Panc1 (cell line): ENCODE results near the gene ZNF318. TPM values are rescaled to one million over a fixed set of nuclear protein-coding genes. Genes with fewer than 3 reads are reported as not detected.
"Not testable (repeated sequence)": the region's sequence is repeated elsewhere in the genome, so short reads cannot be mapped to it uniquely, and the experiment has no call there.

Experiments
- ATAC-seq: fragments of 200-7000 bp; cut with Tn5 transposase; 2 replicates; pipeline ENCODE4 v1.9.1; 2020; ENCODE audit warnings: mild to moderate bottlenecking, moderate library complexity
- BruUV-seq: library from RNA; stranded (reverse); fragments of 400-500 nt; replicated peaks from 2 replicates; lab custom pipeline; 2021; lab: Mats Ljungman, UMichigan
- CTCF ChIA-PET: fragments of 300-600 bp; sonication (Branson Sonifier 250); formaldehyde crosslinking; loops from one replicate; lab custom pipeline; 2022; ENCODE audit warnings: antibody characterized with exemption; lab: Charles Lee
- POLR2A ChIA-PET: fragments of 300-600 bp; sonication (Branson Sonifier 250); formaldehyde crosslinking; loops from one replicate; lab custom pipeline; 2022; ENCODE audit warnings: antibody characterized with exemption; lab: Charles Lee
- DNase-seq: peaks from one replicate; pipeline ENCODE4 v3.0.0-alpha.2; 2010; ENCODE audit warnings: low read depth, low spot score
- H3K27ac ChIP-seq: 2 replicates; pipeline ENCODE4 v1.5.1; 2011; ENCODE audit warnings: mild to moderate bottlenecking, low read length, inconsistent platforms
- H3K27me3 ChIP-seq: fragments of 200-500 bp; sonication (Bioruptor generic); 2 replicates; pipeline ENCODE4 v1.6.0; 2014; ENCODE audit warnings: low read length, inconsistent platforms; ENCODE audit not compliant: control insufficient read depth, insufficient read depth
- H3K36me3 ChIP-seq: fragments of 200-500 bp; sonication (Bioruptor generic); 2 replicates; pipeline ENCODE4 v1.5.1; 2014; ENCODE audit warnings: inconsistent platforms, mild to moderate bottlenecking, low read length, moderate library complexity; ENCODE audit not compliant: control insufficient read depth, insufficient read depth
- H3K4me1 ChIP-seq: 2 replicates; pipeline ENCODE4 v1.5.1; 2011; ENCODE audit warnings: inconsistent platforms, mild to moderate bottlenecking, low read length, moderate library complexity; ENCODE audit not compliant: control insufficient read depth, insufficient read depth
- H3K4me3 ChIP-seq, 2 experiments: 2 replicates each; pipeline ENCODE4 v1.5.1; 2011 to 2012; ENCODE audit warnings: low read depth in 2 of 2, low read length in 2 of 2, mild to moderate bottlenecking in 2 of 2, inconsistent platforms in 1 of 2, moderate library complexity in 1 of 2
- H3K9me3 ChIP-seq: fragments of 200-500 bp; sonication (Bioruptor generic); 2 replicates; pipeline ENCODE4 v1.5.1; 2014; ENCODE audit warnings: low read depth, mild to moderate bottlenecking, inconsistent platforms, low read length, moderate library complexity; ENCODE audit not compliant: control insufficient read depth, insufficient read depth
- POLR2AphosphoS5 ChIP-seq: IDR thresholded peaks from 2 replicates; pipeline ENCODE4 v1.6.1; 2012; ENCODE audit warnings: mild to moderate bottlenecking, low read depth, low read length, moderate library complexity
- SIN3A ChIP-seq: IDR thresholded peaks from 2 replicates; pipeline ENCODE4 v1.6.1; 2012; ENCODE audit warnings: low read depth, mild to moderate bottlenecking, low read length, moderate library complexity, borderline replicate concordance; ENCODE audit not compliant: insufficient read depth
- TCF7L2 ChIP-seq: IDR thresholded peaks from 2 replicates; pipeline ENCODE4 v1.6.1; 2011; ENCODE audit warnings: mild to moderate bottlenecking, low read depth, low read length, inconsistent platforms
- in situ Hi-C: cut with HindIII; loops from 2 replicates; pipeline ENCODE4 v1.10.0; 2016; ENCODE audit warnings: low sequenced_read_pairs, low pct_unique_long_range_greater_than_20kb
- intact Hi-C: fragments of 100-400 bp; cut with micrococcal nuclease; formaldehyde crosslinking; loops from one replicate; pipeline ENCODE4 v1.10.0; 2022; ENCODE audit not compliant: unreplicated experiment
- total RNA-seq: library from RNA; stranded (reverse); gene quantifications from one replicate; pipeline ENCODE4 v1.2.1, GENCODE V29; 2021; ENCODE audit not compliant: unreplicated experiment
- TF ChIP-seq, protein P1 (sequence below): fragments of 450-650 bp; IDR thresholded peaks from 2 replicates; pipeline ENCODE4 v1.5.1; 2017; ENCODE audit warnings: mild to moderate bottlenecking
- TF ChIP-seq, protein P2 (sequence below), 2 experiments: IDR thresholded peaks; 2 replicates each; pipeline ENCODE4 v1.6.1; 2011 to 2012; ENCODE audit warnings: low read depth in 2 of 2, control low read depth in 1 of 2, low read length in 1 of 2, mild to moderate bottlenecking in 1 of 2, moderate library complexity in 1 of 2; ENCODE audit not compliant: insufficient read depth in 1 of 2

Gene ZNF318
- total RNA-seq, 1 experiment from 2014 or later = 28.0 TPM

DNA sequence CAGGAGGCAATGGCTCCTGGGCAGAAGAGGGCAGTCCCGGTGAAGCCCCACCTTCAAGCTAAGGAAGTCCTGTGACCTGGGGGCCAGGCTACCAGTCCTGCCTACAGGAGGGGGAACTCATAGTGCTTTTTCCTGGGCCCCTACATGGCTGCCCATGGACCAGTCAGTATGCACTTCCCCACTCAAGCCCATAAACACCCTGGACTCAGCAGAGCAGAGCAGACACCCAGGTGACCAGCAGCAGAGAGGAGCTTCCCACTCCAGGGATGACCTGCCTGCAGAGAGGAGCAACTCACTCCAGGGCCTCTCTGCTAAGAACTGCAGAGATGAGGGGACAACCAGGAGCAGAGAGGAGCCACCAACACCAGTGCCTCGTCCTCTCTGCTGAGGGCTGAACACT, 43.6 kb upstream of the ZNF318 start:
- intact Hi-C loops (loop anchor here (5.0 kb wide), 1 partner anchor 1059 kb away; no protein-coding TSS in a partner anchor), in situ Hi-C loops (no loop called here)
- CTCF ChIA-PET = no interaction called here
- no peak for DNase-seq
- no peak for ATAC-seq
- Histone ChIP-seq H3K36me3 (no peaks in the 10 kb centered on the region), H3K27me3 (no peaks in the 10 kb centered on the region), H3K4me3 (no peak overlapping the region), H3K9me3 (no peaks in the 10 kb centered on the region), H3K27ac (no peak overlapping the region), H3K4me1 (no peaks in the 10 kb centered on the region)
- no TSS peak for BruUV-seq
- POLR2A ChIA-PET = no interaction called here
- TF ChIP-seq SIN3A = no peak
- TF ChIP-seq TCF7L2 = no peak
- TF ChIP-seq, protein P1, sequence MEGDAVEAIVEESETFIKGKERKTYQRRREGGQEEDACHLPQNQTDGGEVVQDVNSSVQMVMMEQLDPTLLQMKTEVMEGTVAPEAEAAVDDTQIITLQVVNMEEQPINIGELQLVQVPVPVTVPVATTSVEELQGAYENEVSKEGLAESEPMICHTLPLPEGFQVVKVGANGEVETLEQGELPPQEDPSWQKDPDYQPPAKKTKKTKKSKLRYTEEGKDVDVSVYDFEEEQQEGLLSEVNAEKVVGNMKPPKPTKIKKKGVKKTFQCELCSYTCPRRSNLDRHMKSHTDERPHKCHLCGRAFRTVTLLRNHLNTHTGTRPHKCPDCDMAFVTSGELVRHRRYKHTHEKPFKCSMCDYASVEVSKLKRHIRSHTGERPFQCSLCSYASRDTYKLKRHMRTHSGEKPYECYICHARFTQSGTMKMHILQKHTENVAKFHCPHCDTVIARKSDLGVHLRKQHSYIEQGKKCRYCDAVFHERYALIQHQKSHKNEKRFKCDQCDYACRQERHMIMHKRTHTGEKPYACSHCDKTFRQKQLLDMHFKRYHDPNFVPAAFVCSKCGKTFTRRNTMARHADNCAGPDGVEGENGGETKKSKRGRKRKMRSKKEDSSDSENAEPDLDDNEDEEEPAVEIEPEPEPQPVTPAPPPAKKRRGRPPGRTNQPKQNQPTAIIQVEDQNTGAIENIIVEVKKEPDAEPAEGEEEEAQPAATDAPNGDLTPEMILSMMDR = no peak
- TF ChIP-seq POLR2AphosphoS5 = no peak
- TF ChIP-seq, protein P2, sequence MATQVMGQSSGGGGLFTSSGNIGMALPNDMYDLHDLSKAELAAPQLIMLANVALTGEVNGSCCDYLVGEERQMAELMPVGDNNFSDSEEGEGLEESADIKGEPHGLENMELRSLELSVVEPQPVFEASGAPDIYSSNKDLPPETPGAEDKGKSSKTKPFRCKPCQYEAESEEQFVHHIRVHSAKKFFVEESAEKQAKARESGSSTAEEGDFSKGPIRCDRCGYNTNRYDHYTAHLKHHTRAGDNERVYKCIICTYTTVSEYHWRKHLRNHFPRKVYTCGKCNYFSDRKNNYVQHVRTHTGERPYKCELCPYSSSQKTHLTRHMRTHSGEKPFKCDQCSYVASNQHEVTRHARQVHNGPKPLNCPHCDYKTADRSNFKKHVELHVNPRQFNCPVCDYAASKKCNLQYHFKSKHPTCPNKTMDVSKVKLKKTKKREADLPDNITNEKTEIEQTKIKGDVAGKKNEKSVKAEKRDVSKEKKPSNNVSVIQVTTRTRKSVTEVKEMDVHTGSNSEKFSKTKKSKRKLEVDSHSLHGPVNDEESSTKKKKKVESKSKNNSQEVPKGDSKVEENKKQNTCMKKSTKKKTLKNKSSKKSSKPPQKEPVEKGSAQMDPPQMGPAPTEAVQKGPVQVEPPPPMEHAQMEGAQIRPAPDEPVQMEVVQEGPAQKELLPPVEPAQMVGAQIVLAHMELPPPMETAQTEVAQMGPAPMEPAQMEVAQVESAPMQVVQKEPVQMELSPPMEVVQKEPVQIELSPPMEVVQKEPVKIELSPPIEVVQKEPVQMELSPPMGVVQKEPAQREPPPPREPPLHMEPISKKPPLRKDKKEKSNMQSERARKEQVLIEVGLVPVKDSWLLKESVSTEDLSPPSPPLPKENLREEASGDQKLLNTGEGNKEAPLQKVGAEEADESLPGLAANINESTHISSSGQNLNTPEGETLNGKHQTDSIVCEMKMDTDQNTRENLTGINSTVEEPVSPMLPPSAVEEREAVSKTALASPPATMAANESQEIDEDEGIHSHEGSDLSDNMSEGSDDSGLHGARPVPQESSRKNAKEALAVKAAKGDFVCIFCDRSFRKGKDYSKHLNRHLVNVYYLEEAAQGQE (IDR thresholded peaks at IDR 0.05; ENCODE audit: insufficient read depth in 1 of 2, low read depth in 2 of 2, low read length in 1 of 2) = no peak

DNA sequence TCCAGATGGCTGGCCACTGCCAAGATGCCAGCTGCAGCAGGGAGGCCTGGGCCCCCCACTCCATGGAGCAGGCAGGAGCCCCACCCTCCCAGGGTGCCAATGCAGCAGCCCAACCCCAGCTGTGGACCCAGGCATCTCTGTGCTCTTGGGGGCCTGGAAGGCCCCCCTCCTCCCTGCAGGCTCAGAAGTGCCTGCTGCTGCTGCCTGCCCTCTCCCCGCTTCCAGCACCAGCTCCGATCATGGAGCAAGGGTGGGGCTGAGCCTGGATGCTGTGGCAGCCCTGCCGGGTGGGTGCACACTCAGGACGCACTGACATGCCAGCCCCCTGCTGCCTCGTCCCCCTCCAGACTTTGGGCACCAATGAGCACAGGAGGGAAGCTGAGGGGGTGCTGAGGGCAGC, 43.1 kb upstream of the ZNF318 start:
- ATAC-seq (no peak), DNase-seq (no peak)
- no TSS peak for BruUV-seq
- POLR2A ChIA-PET = no interaction called here
- TF ChIP-seq, protein P1 = no peak
- no peak for TF ChIP-seq SIN3A
- no peak for TF ChIP-seq TCF7L2
- TF ChIP-seq POLR2AphosphoS5 = no peak
- TF ChIP-seq, protein P2 (IDR thresholded peaks at IDR 0.05; ENCODE audit: insufficient read depth in 1 of 2, low read depth in 2 of 2, low read length in 1 of 2) = no peak
- Histone ChIP-seq H3K27me3 (no peaks in the 10 kb centered on the region), H3K27ac (no peak overlapping the region), H3K4me3 (no peak overlapping the region), H3K9me3 (no peaks in the 10 kb centered on the region), H3K4me1 (no peaks in the 10 kb centered on the region), H3K36me3 (no peaks in the 10 kb centered on the region)
- CTCF ChIA-PET = no interaction called here
- in situ Hi-C loops = no loop called here
- intact Hi-C loops = loop anchor here (5.0 kb wide), 1 partner anchor 1060 kb away; no protein-coding TSS in a partner anchor

DNA sequence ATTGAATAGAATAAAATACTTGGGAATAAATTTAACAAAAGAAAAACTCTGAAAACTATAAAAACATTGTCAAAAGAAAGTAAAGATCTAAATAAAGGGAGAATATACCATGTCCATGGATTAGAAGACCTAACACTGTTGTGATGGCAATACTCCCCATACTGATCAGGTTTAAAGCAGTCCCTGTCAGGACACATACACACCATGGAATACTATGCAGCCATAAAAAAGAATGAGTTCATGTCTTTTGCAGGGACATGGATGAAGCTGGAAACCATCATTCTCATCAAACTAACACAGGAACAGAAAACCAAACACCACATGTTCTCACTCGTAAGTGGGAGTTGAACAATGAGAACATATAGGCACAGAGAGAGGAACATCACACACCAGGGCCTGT, 41.3 kb upstream of the ZNF318 start:
- H3K4me3 ChIP-seq, CTCF ChIA-PET, DNase-seq, POLR2A ChIA-PET, H3K9me3 ChIP-seq, in situ Hi-C loops, H3K27me3 ChIP-seq, H3K36me3 ChIP-seq, ATAC-seq, H3K4me1 ChIP-seq, H3K27ac ChIP-seq, BruUV-seq: not testable (repeated sequence)
- intact Hi-C loops = loop anchor here (5.0 kb wide), 1 partner anchor 1062 kb away; no protein-coding TSS in a partner anchor
